Measurements from ENCODE around the gene SYN1.

SYN1 gene

DNA sequence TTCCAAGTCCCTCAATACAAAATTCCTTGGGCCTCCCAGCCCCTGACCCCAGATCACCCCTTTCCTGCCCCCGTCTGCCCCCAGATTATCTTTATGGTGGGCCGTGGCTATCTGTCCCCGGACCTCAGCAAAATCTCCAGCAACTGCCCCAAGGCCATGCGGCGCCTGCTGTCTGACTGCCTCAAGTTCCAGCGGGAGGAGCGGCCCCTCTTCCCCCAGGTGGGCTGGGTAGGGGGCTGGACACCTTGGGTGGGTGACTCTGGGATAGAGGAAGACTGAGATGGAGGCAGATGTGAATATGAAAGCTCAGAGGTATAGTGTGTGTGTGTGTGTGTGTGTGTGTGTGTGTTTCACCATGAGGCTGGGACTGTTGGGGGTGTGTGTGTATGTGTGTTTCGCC lies 48.9 kb downstream of the SYN1 start:
- H3K4me3 ChIP-seq (ENCODE audit: low read depth, low read length), result no peak overlapping the region
- no peak for DNase-seq (ENCODE audit: low read depth)
- TF ChIP-seq POLR2A (IDR thresholded peaks at IDR 0.05; ENCODE audit: extremely low read depth, insufficient read length) (no peak), MYC (IDR thresholded peaks at IDR 0.05; ENCODE audit: low read depth, low read length) (no peak), MAX (IDR thresholded peaks at IDR 0.05; ENCODE audit: low read depth, low read length) (no peak), CTCF (IDR thresholded peaks at IDR 0.05; ENCODE audit: low read depth, low read length) (no peak)

- no peak overlapping the region for H3K4me3 ChIP-seq (ENCODE audit: low read depth, low read length)
- DNase-seq (ENCODE audit: low read depth), result peak; percentile 55
- peak; percentile 31 for TF ChIP-seq CTCF (IDR thresholded peaks at IDR 0.05; ENCODE audit: low read depth, low read length)
- TF ChIP-seq POLR2A (IDR thresholded peaks at IDR 0.05; ENCODE audit: extremely low read depth, insufficient read length), result no peak
Measured at GRCh38 chrX:47568656-47569295, 50.9 kb downstream of the SYN1 start.

GRCh38 chrX:47566841-47567240 lies 52.8 kb downstream of the SYN1 start:
- no peak for DNase-seq (ENCODE audit: low read depth)
- TF ChIP-seq CTCF (IDR thresholded peaks at IDR 0.05; ENCODE audit: low read depth, low read length), result no peak
- TF ChIP-seq MYC (IDR thresholded peaks at IDR 0.05; ENCODE audit: low read depth, low read length), result no peak
- no peak for TF ChIP-seq MAX (IDR thresholded peaks at IDR 0.05; ENCODE audit: low read depth, low read length)
- no peak for TF ChIP-seq POLR2A (IDR thresholded peaks at IDR 0.05; ENCODE audit: extremely low read depth, insufficient read length)
- H3K4me3 ChIP-seq (ENCODE audit: low read depth, low read length), result no peak overlapping the region

GRCh38 chrX:47564438-47565085 lies 55.1 kb downstream of the SYN1 start:
- TF ChIP-seq POLR2A (IDR thresholded peaks at IDR 0.05; ENCODE audit: extremely low read depth, insufficient read length), result no peak
- DNase-seq (ENCODE audit: low read depth), result no peak

GRCh38 chrX:47563801-47564315 lies 55.8 kb downstream of the SYN1 start:
- TF ChIP-seq MAX (IDR thresholded peaks at IDR 0.05; ENCODE audit: low read depth, low read length), result no peak
- TF ChIP-seq CTCF (IDR thresholded peaks at IDR 0.05; ENCODE audit: low read depth, low read length), result no peak
- TF ChIP-seq POLR2A (IDR thresholded peaks at IDR 0.05; ENCODE audit: extremely low read depth, insufficient read length), result no peak
- TF ChIP-seq MYC (IDR thresholded peaks at IDR 0.05; ENCODE audit: low read depth, low read length), result no peak
- DNase-seq (ENCODE audit: low read depth), result peak; percentile 68
- no peak overlapping the region for H3K4me3 ChIP-seq (ENCODE audit: low read depth, low read length)

More at GRCh38 chrX:47564438-47565085, 55.1 kb downstream of the SYN1 start:
- no peak overlapping the region for H3K4me3 ChIP-seq (ENCODE audit: low read depth, low read length)

DNA sequence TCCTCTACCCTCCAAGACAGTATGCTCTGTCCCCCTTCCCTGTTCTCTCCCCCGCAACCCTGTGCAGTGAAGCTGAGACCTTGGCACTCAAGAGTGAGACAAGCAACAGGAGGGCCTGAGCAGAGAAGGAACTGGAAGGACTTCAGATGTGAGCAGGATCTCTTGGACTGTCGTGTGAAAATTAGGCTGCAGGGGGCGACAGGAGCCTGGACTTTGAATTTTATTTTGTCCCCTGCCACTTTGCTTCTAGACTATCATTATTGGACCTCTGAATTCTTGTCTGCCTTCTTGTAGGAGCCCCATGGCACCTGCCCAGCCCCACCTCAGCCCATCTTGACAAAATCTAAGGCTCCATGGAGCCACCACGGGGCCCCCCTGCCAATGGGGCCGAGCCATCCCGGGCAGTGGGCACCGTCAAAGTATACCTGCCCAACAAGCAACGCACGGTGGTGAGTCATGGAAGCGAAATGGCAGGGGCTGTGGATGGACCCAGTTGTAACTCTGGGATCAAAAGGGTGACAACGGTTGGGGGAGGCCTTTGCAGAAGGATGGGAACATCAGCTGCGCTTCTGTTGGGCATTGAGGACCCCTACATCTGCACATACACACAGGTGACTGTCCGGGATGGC lies 56.9 kb downstream of the SYN1 start:
- TF ChIP-seq CTCF (IDR thresholded peaks at IDR 0.05; ENCODE audit: low read depth, low read length) (peak; percentile 17), POLR2A (IDR thresholded peaks at IDR 0.05; ENCODE audit: extremely low read depth, insufficient read length) (no peak)
- peak; percentile 66 for DNase-seq (ENCODE audit: low read depth)
- no peak overlapping the region for H3K4me3 ChIP-seq (ENCODE audit: low read depth, low read length)

Measured in NB4 (cell line).